Neural cell (in vitro differentiated cells): ENCODE results near the gene LYPD6. TPM values are rescaled to one million over a fixed set of nuclear protein-coding genes. Genes with fewer than 3 reads are reported as not detected.

Experiments
- H2AFZ ChIP-seq: fragments of 200-600, 300-800 bp; sonication (generic), shearing (Covaris generic); 2 replicates; pipeline ENCODE4 v1.6.0; 2014; ENCODE audit warnings: low read depth, mild to moderate bottlenecking, antibody characterized with exemption, low read length, moderate library complexity
- H3F3A ChIP-seq: fragments of 200-600 bp; shearing (Covaris generic); 2 replicates; pipeline ENCODE4 v1.6.1; 2016; ENCODE audit warnings: mild to moderate bottlenecking, moderate library complexity, mixed read lengths, antibody characterized with exemption, low read length; ENCODE audit not compliant: insufficient read depth, poor library complexity, severe bottlenecking
- H3K27ac ChIP-seq: fragments of 200-600, 300-800 bp; sonication (generic), shearing (Covaris generic); 2 replicates; pipeline ENCODE4 v1.5.1; 2014; ENCODE audit warnings: mild to moderate bottlenecking, low read length, moderate library complexity
- H3K27me3 ChIP-seq: fragments of 300-800, 200-600 bp; sonication (generic), shearing (Covaris generic); 2 replicates; pipeline ENCODE4 v1.6.0; 2014; ENCODE audit warnings: mild to moderate bottlenecking, low read depth, low read length, moderate library complexity; ENCODE audit not compliant: insufficient read depth
- H3K36me3 ChIP-seq: fragments of 300-800, 200-600 bp; sonication (generic), shearing (Covaris generic); 2 replicates; pipeline ENCODE4 v1.5.1; 2014; ENCODE audit warnings: mild to moderate bottlenecking, antibody characterized with exemption, low read length, moderate library complexity; ENCODE audit not compliant: insufficient read depth
- H3K4me2 ChIP-seq: fragments of 300-800, 200-600 bp; sonication (generic), shearing (Covaris generic); 2 replicates; pipeline ENCODE4 v1.6.0; 2014; ENCODE audit warnings: mild to moderate bottlenecking, low read length
- H3K4me3 ChIP-seq: fragments of 300-800, 200-600 bp; sonication (generic), shearing (Covaris generic); 2 replicates; pipeline ENCODE4 v1.5.1; 2014; ENCODE audit warnings: mild to moderate bottlenecking, low read length, moderate library complexity
- H3K79me2 ChIP-seq: fragments of 200-600 bp; shearing (Covaris generic); replicated peaks from 2 replicates; pipeline ENCODE4 v1.6.0; 2014; ENCODE audit warnings: mild to moderate bottlenecking, low read length, moderate library complexity; ENCODE audit not compliant: insufficient read depth
- H3K9ac ChIP-seq: fragments of 300-800, 200-600 bp; sonication (generic), shearing (Covaris generic); 2 replicates; pipeline ENCODE4 v1.6.1; 2016; ENCODE audit warnings: mild to moderate bottlenecking, low read length, mixed read lengths
- H3K9me2 ChIP-seq: fragments of 200-600 bp; shearing (Covaris generic); 2 replicates; pipeline ENCODE4 v1.6.1; 2016; ENCODE audit warnings: mild to moderate bottlenecking, low read length, mixed read lengths; ENCODE audit not compliant: insufficient read depth
- H3K9me3 ChIP-seq: fragments of 200-600, 300-800 bp; sonication (generic), shearing (Covaris generic); 2 replicates; pipeline ENCODE4 v1.6.1; 2016; ENCODE audit warnings: mild to moderate bottlenecking, mixed run types, low read length, moderate library complexity, mixed read lengths
- H4K20me1 ChIP-seq: fragments of 200-600 bp; shearing (Covaris generic); 2 replicates; pipeline ENCODE4 v1.6.1; 2016; ENCODE audit warnings: mild to moderate bottlenecking, mixed run types; ENCODE audit not compliant: insufficient read depth
- EP300 ChIP-seq: fragments of 450-650 bp; conservative IDR thresholded peaks from 2 replicates; pipeline ENCODE4 v1.6.1; 2014; ENCODE audit warnings: antibody characterized with exemption, mild to moderate bottlenecking, moderate library complexity; ENCODE audit not compliant: poor library complexity, severe bottlenecking
- EZH2 ChIP-seq: fragments of 200-600, 300-800 bp; shearing (Covaris generic), sonication (generic); IDR thresholded peaks from 2 replicates; pipeline ENCODE4 v1.6.1; 2014; ENCODE audit warnings: antibody characterized with exemption, low read length, borderline replicate concordance, mild to moderate bottlenecking; ENCODE audit not compliant: insufficient read depth, poor library complexity, severe bottlenecking
- MXI1 ChIP-seq: fragments of 450-650 bp; conservative IDR thresholded peaks from 2 replicates; pipeline ENCODE4 v1.6.1; 2014; ENCODE audit warnings: antibody characterized with exemption, mild to moderate bottlenecking; ENCODE audit not compliant: poor library complexity, severe bottlenecking
- POLR2AphosphoS5 ChIP-seq: IDR thresholded peaks from 2 replicates; pipeline ENCODE4 v1.6.1; 2012
- SMC3 ChIP-seq: fragments of 450-650 bp; conservative IDR thresholded peaks from 2 replicates; pipeline ENCODE4 v1.6.1; 2014; ENCODE audit warnings: antibody characterized with exemption, mild to moderate bottlenecking, moderate library complexity; ENCODE audit not compliant: poor library complexity
- TAF1 ChIP-seq: IDR thresholded peaks from 2 replicates; pipeline ENCODE4 v1.6.1; 2012; ENCODE audit warnings: low read depth
- polyA plus RNA-seq: library from polyadenylated mRNA; depleted of rRNA; stranded (reverse); fragments of >200 nt; gene quantifications from 2 replicates; pipeline ENCODE4 v1.2.3, GENCODE V29; 2014
- TF ChIP-seq, protein P1 (sequence below): IDR thresholded peaks from 2 replicates; pipeline ENCODE4 v1.6.1; 2012; ENCODE audit warnings: borderline replicate concordance

Gene LYPD6
- polyA plus RNA-seq, 1 donor from 2014 or later: 2.3 TPM

DNA sequence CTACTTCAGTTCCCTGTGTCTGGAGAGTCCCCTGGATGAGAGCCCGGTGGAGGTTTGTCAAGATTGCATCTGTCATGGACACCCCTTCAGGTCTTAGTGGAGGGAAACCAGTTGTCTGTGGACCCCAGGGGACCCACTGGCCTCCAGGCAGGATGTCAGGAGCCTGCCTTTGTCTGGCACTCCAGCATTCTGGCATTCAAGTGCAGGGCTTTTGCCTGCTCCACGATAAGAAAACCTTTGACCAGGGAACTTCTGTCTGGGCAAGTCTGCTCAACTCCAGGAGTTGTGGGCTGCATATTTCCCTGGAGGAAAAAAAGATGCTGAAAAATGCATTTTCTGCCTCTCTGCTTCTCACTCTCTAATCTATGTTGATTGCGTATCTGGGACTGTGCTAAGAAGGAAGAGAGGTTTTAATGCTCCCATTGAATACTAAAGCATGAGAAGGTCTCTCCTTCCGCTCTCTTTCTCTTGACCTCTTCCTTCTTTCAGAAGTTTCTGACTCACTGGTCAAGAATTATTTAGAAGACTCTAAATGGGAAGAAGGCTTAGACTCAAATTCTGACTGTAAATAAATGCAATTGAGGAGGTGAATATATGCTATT is 152.7 kb downstream of the LYPD6 start:
- no peaks in the 10 kb centered on the region for H3K36me3 ChIP-seq
- TF ChIP-seq TAF1: no peak
- no peak for TF ChIP-seq EP300
- H2AFZ ChIP-seq: no peak overlapping the region
- no peaks in the 10 kb centered on the region for H3K27me3 ChIP-seq
- no peak overlapping the region for H3K4me3 ChIP-seq
- H4K20me1 ChIP-seq: no peaks in the 10 kb centered on the region
- no peak overlapping the region for H3K9ac ChIP-seq
- no peaks in the 10 kb centered on the region for H3K9me3 ChIP-seq
- H3K9me2 ChIP-seq: no peaks in the 10 kb centered on the region
- H3K79me2 ChIP-seq: no peaks in the 10 kb centered on the region
- no peak overlapping the region for H3K27ac ChIP-seq
- no peaks in the 10 kb centered on the region for H3F3A ChIP-seq
- H3K4me2 ChIP-seq: no peak overlapping the region

DNA sequence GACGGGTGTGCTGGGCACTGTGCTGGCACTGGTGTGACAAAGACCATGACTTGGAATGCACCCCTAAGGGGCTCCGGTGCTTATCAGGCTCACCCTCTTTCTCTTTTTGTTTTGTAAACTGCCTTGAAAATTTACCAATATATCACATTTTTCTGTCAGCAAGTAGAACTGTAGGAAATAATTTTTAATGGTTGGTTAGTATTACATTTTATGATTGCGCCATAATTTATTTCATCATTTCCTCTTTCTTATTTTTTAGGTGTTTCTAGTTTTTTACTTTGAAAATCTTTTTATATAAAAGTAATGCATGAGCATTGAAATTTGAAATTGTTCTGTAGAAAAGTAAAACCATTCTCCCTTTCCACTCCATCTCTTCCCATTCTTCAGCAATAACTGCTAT is 156.3 kb downstream of the LYPD6 start:
- H3K4me2 ChIP-seq: no peak overlapping the region
- no peaks in the 10 kb centered on the region for H4K20me1 ChIP-seq
- H2AFZ ChIP-seq: no peak overlapping the region
- no peak overlapping the region for H3K27ac ChIP-seq
- no peaks in the 10 kb centered on the region for H3K27me3 ChIP-seq
- H3K36me3 ChIP-seq: no peaks in the 10 kb centered on the region
- no peaks in the 10 kb centered on the region for H3K79me2 ChIP-seq
- no peaks in the 10 kb centered on the region for H3K9me2 ChIP-seq
- no peak overlapping the region for H3K4me3 ChIP-seq
- no peak overlapping the region for H3K9ac ChIP-seq
- no peak for TF ChIP-seq EZH2
- no peaks in the 10 kb centered on the region for H3F3A ChIP-seq
- no peaks in the 10 kb centered on the region for H3K9me3 ChIP-seq

DNA sequence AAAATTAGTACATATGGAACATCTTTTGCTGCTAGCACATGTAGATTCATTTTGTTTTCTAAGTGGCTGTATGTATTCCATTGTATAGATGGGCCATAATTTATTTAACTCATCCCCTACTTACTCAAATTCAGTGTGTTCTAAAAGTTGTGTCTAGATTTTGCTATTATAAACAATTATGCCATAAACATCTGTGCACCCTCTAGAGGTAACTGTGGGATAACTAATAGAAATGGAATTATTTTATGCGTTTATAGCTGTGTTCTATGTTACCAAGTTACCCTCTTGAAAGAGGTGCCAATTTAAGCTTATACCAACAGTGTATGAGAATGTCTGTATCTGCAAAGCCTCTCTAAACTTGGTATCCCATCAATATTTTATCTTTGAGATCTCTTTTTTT is 156.8 kb downstream of the LYPD6 start:
- no peaks in the 10 kb centered on the region for H4K20me1 ChIP-seq
- H3K4me3 ChIP-seq: no peak overlapping the region
- H3K27me3 ChIP-seq: no peaks in the 10 kb centered on the region
- H3K27ac ChIP-seq: no peak overlapping the region
- TF ChIP-seq POLR2AphosphoS5 (no peak), EZH2 (no peak), TAF1 (no peak), SMC3 (no peak), MXI1 (no peak)
- no peaks in the 10 kb centered on the region for H3K79me2 ChIP-seq
- H3K9me3 ChIP-seq: no peaks in the 10 kb centered on the region
- H3K9me2 ChIP-seq: no peaks in the 10 kb centered on the region
- H3F3A ChIP-seq: no peaks in the 10 kb centered on the region
- no peak overlapping the region for H3K9ac ChIP-seq
- no peak overlapping the region for H3K4me2 ChIP-seq
- H3K36me3 ChIP-seq: no peaks in the 10 kb centered on the region
- no peak overlapping the region for H2AFZ ChIP-seq

DNA sequence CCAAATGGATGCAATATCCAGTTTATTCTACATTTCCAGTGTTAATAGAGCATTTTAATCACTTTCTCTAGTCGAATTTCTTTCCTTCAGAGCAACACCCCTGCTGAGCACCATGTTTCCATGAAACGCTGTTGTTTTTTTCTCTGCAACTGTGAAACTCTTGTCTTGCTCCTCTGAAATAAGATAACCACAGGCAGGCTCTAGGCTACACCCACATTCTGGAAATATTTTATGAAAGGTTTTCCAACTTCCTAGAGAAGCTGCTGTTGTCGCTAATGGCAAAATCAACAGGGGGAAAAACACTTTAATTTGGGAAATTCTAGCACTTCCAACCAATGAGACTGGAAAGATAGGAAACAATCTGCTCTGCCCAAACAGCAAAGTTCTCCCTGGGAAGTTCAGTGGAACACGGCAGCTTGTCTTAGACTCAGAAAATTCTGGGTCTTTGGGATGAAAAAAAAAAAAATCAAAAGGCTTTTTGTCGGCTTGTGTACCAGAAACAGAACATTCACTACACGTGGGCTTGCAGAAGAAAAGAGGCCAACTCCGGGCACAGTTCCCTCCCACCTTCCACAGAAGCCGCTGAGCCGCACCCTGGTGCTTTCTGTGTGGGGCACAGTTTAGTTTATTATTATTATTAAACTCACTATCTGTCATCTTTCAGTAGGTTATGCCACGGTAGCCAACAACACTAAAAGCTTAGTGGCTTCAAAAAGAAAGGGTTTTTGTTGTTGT is 158.5 kb downstream of the LYPD6 start:
- no peak overlapping the region for H3K27ac ChIP-seq
- H3F3A ChIP-seq: no peaks in the 10 kb centered on the region
- no peak overlapping the region for H3K9ac ChIP-seq
- no peak overlapping the region for H3K4me3 ChIP-seq
- H3K79me2 ChIP-seq: no peaks in the 10 kb centered on the region
- H2AFZ ChIP-seq: no peak overlapping the region
- H3K36me3 ChIP-seq: no peaks in the 10 kb centered on the region
- no peaks in the 10 kb centered on the region for H3K9me2 ChIP-seq
- H3K9me3 ChIP-seq: no peaks in the 10 kb centered on the region
- no peaks in the 10 kb centered on the region for H3K27me3 ChIP-seq
- no peaks in the 10 kb centered on the region for H4K20me1 ChIP-seq
- TF ChIP-seq EZH2 (no peak), TAF1 (no peak), SMC3 (no peak), POLR2AphosphoS5 (no peak)
- TF ChIP-seq, protein P1, sequence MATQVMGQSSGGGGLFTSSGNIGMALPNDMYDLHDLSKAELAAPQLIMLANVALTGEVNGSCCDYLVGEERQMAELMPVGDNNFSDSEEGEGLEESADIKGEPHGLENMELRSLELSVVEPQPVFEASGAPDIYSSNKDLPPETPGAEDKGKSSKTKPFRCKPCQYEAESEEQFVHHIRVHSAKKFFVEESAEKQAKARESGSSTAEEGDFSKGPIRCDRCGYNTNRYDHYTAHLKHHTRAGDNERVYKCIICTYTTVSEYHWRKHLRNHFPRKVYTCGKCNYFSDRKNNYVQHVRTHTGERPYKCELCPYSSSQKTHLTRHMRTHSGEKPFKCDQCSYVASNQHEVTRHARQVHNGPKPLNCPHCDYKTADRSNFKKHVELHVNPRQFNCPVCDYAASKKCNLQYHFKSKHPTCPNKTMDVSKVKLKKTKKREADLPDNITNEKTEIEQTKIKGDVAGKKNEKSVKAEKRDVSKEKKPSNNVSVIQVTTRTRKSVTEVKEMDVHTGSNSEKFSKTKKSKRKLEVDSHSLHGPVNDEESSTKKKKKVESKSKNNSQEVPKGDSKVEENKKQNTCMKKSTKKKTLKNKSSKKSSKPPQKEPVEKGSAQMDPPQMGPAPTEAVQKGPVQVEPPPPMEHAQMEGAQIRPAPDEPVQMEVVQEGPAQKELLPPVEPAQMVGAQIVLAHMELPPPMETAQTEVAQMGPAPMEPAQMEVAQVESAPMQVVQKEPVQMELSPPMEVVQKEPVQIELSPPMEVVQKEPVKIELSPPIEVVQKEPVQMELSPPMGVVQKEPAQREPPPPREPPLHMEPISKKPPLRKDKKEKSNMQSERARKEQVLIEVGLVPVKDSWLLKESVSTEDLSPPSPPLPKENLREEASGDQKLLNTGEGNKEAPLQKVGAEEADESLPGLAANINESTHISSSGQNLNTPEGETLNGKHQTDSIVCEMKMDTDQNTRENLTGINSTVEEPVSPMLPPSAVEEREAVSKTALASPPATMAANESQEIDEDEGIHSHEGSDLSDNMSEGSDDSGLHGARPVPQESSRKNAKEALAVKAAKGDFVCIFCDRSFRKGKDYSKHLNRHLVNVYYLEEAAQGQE: no peak
- H3K4me2 ChIP-seq: no peak overlapping the region
